GM12864 (cell line): Measurements from ENCODE around the gene DNAH3.
"Not testable (repeated sequence)": the region's sequence is repeated elsewhere in the genome, so short reads cannot be mapped to it uniquely, and the experiment has no call there.

Experiments
- DNase-seq: peaks from one replicate; pipeline ENCODE4 v3.0.0-alpha.2; 2011; ENCODE audit warnings: low read depth
- H3K4me3 ChIP-seq: 2 replicates; pipeline ENCODE4 v1.5.1; 2011; ENCODE audit warnings: mild to moderate bottlenecking, low read depth, low read length, control low read depth
- CTCF ChIP-seq: IDR thresholded peaks from 2 replicates; pipeline ENCODE4 v1.5.1; 2011; ENCODE audit warnings: low read depth, mild to moderate bottlenecking, moderate library complexity, low read length, control low read depth, inconsistent platforms; ENCODE audit errors: missing control alignments

Gene DNAH3

GRCh38 chr16:21076186-21076883 is 74.3 kb downstream of the DNAH3 start:
- H3K4me3 ChIP-seq: no peak overlapping the region
- no peak for DNase-seq
- no peak for TF ChIP-seq CTCF

- no peak for TF ChIP-seq CTCF
- no peak overlapping the region for H3K4me3 ChIP-seq
- no peak for DNase-seq
These were observed 75.4 kb downstream of the DNAH3 start for GRCh38 chr16:21075252-21075651.

GRCh38 chr16:21072976-21073375 is 77.7 kb downstream of the DNAH3 start:
- no peak for DNase-seq
- H3K4me3 ChIP-seq: no peak overlapping the region
- no peak for TF ChIP-seq CTCF

GRCh38 chr16:21071741-21072140 is 78.9 kb downstream of the DNAH3 start:
- H3K4me3 ChIP-seq: no peak overlapping the region
- DNase-seq: no peak
- TF ChIP-seq CTCF: no peak

- TF ChIP-seq CTCF: no peak
- no peak overlapping the region for H3K4me3 ChIP-seq
- no peak for DNase-seq
These were observed 80.1 kb downstream of the DNAH3 start for GRCh38 chr16:21070564-21070963.

- no peak overlapping the region for H3K4me3 ChIP-seq
- no peak for TF ChIP-seq CTCF
- no peak for DNase-seq
These were observed 80.7 kb downstream of the DNAH3 start for GRCh38 chr16:21069986-21070385.

GRCh38 chr16:21064203-21064602 is 86.4 kb downstream of the DNAH3 start:
- TF ChIP-seq CTCF: no peak
- no peak overlapping the region for H3K4me3 ChIP-seq
- DNase-seq: no peak

GRCh38 chr16:21063314-21063713 is 87.3 kb downstream of the DNAH3 start:
- DNase-seq, H3K4me3 ChIP-seq: not testable (repeated sequence)
